ENCODE measurements around the gene TBL3.

DNA sequence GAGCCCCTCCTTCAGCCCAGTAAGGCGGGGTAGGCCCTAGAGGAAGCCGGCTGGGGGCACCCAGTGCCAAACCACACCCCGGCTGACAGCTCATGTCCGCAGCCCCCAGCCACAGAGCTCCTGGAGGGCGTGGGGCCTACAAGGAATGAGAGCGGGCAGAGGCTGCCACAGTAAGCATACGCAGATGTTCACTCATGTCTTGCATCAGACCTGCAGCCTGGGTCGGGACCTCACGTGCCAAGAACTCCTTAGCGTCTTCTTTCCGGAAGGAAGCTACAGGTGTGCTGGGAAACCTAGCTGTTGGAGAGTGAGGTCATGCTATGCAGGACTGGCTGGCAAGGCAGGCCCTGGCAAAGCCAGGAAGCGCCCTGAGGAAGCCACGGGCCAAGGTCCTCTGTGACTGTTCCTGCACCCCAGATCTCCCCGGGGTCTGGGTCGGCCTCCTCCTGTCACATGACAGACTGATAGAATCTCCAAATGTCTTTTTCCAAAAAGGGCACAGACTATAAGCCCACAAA is 36.2 kb downstream of the TBL3 start:
- TF ChIP-seq, protein P1, sequence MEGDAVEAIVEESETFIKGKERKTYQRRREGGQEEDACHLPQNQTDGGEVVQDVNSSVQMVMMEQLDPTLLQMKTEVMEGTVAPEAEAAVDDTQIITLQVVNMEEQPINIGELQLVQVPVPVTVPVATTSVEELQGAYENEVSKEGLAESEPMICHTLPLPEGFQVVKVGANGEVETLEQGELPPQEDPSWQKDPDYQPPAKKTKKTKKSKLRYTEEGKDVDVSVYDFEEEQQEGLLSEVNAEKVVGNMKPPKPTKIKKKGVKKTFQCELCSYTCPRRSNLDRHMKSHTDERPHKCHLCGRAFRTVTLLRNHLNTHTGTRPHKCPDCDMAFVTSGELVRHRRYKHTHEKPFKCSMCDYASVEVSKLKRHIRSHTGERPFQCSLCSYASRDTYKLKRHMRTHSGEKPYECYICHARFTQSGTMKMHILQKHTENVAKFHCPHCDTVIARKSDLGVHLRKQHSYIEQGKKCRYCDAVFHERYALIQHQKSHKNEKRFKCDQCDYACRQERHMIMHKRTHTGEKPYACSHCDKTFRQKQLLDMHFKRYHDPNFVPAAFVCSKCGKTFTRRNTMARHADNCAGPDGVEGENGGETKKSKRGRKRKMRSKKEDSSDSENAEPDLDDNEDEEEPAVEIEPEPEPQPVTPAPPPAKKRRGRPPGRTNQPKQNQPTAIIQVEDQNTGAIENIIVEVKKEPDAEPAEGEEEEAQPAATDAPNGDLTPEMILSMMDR (IDR thresholded peaks at IDR 0.05; ENCODE audit: insufficient read depth, low read depth, low read length) = no peak
- no peak for TF ChIP-seq EZH2 (IDR thresholded peaks at IDR 0.05; ENCODE audit: insufficient read depth, low read length)
